Measurements from ENCODE around the gene RTN4RL1.

RTN4RL1 gene

GRCh38 chr17:2059547-2060384, 34.6 kb upstream of the RTN4RL1 start:
- no peak for DNase-seq (ENCODE audit: low read depth)

DNA sequence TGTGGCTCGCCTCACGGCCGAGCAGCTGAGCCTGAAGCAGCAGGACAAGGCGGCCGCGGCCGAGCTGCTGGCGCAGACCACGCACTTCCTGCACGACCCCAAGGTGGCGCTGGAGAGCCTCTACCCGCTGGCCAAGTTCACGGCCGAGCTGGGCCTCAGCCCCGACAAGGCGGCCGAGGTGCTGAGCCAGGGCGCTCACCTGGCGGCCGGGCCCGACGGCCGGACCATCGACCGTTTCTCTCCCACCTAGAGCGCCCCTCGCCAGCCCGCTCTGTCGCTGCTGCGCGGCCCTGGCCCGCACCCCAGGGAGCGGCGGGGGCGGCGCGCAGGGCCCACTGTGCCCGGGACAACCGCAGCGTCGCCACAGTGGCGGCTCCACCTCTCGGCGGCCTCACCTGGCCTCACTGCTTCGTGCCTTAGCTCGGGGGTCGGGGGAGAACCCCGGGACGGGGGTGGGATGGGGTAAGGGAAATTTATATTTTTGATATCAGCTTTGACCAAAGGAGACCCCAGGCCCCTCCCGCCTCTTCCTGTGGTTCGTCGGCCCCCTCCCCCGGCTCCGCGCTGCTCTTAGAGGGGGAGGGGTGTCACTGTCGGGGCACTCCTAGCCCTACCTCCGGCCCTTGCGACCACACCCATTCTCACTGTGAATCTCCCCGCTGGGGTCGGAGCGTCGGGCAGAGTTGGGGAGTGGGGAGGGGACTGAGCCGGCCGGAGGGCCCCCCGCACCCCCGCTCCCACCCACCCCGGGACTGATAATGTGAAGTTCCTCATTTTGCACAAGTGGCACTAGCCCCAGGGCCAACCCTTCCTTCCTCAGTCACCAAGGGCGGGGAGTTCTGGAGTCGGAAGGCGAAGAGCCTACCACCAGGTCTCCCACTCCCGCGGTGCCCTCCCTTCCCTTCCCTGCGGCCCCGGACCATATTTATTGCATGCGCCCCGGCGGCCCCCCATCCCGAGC, 33.7 kb upstream of the RTN4RL1 start:
- DNase-seq (ENCODE audit: low read depth): peak; percentile 46

DNA sequence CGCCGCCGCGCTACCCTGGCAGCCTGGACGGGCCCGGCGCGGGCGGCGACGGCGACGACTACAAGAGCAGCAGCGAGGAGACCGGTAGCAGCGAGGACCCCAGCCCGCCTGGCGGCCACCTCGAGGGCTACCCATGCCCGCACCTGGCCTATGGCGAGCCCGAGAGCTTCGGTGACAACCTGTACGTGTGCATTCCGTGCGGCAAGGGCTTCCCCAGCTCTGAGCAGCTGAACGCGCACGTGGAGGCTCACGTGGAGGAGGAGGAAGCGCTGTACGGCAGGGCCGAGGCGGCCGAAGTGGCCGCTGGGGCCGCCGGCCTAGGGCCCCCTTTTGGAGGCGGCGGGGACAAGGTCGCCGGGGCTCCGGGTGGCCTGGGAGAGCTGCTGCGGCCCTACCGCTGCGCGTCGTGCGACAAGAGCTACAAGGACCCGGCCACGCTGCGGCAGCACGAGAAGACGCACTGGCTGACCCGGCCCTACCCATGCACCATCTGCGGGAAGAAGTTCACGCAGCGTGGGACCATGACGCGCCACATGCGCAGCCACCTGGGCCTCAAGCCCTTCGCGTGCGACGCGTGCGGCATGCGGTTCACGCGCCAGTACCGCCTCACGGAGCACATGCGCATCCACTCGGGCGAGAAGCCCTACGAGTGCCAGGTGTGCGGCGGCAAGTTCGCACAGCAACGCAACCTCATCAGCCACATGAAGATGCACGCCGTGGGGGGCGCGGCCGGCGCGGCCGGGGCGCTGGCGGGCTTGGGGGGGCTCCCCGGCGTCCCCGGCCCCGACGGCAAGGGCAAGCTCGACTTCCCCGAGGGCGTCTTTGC, 32.8 kb upstream of the RTN4RL1 start:
- no peak for DNase-seq (ENCODE audit: low read depth)

- DNase-seq (ENCODE audit: low read depth): no peak
These were observed 32.1 kb upstream of the RTN4RL1 start for GRCh38 chr17:2057175-2057759.

DNA sequence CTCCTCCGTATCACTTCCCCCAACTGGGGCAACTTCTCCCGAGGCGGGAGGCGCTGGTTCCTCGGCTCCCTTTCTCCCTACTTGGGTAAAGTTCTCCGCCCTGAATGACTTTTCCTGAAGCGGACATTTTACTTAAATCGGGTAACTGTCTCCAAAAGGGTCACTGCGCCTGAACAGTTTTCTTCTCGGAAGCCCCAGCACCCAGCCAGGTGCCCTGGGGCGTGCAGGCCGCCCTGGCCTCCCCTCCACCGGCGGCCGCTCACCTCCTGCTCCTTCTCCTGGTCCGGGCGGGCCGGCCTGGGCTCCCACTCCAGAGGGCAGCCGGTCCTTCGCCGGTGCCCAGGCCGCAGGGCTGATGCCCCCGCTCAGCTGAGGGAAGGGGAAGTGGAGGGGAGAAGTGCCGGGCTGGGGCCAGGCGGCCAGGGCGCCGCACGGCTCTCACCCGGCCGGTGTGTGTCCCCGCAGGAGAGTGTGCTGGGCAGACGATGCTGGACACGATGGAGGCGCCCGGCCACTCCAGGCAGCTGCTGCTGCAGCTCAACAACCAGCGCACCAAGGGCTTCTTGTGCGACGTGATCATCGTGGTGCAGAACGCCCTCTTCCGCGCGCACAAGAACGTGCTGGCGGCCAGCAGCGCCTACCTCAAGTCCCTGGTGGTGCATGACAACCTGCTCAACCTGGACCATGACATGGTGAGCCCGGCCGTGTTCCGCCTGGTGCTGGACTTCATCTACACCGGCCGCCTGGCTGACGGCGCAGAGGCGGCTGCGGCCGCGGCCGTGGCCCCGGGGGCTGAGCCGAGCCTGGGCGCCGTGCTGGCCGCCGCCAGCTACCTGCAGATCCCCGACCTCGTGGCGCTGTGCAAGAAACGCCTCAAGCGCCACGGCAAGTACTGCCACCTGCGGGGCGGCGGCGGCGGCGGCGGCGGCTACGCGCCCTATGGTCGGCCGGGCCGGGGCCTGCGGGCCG, 31.4 kb upstream of the RTN4RL1 start:
- no peak for DNase-seq (ENCODE audit: low read depth)

DNA sequence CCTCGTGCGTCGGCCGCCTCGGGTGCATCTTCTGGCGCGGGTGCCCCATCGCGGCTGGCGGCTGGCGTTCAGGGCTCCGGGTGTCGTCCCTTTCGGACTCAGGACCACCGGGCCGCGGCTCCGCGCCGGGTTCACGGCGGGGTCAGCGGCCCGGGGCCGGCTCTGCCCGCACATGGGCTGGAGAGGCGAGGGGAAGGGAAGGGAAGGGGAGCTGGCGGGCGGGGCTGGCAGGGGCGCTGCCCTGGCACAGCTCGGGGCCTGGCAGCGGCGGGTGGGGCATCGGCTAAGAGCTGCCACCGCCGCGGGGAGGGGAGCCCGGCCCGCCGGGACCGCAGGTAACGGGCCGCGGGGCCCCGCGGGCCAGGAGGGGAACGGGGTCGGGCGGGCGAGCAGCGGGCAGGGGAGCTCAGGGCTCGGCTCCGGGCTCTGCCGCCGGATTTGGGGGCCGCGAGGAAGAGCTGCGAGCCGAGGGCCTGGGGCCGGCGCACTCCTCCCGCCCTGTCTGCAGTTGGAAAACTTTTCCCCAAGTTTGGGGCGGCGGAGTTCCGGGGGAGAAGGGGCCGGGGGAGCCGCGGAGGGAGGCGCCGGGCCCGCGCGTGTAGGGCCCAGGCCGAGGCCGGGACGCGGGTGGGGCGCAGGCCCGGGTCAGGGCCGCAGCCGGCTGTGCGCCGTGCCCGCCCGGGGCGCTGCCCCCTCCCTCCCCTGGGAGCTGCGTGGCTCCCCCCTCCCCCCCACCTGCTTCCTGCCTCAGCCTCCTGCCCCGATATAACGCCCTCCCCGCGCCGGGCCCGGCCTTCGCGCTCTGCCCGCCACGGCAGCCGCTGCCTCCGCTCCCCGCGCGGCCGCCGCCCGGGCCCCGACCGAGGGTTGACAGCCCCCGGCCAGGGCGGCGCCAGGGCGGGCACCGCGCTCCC, 30.4 kb upstream of the RTN4RL1 start:
- DNase-seq (ENCODE audit: low read depth): no peak

DNA sequence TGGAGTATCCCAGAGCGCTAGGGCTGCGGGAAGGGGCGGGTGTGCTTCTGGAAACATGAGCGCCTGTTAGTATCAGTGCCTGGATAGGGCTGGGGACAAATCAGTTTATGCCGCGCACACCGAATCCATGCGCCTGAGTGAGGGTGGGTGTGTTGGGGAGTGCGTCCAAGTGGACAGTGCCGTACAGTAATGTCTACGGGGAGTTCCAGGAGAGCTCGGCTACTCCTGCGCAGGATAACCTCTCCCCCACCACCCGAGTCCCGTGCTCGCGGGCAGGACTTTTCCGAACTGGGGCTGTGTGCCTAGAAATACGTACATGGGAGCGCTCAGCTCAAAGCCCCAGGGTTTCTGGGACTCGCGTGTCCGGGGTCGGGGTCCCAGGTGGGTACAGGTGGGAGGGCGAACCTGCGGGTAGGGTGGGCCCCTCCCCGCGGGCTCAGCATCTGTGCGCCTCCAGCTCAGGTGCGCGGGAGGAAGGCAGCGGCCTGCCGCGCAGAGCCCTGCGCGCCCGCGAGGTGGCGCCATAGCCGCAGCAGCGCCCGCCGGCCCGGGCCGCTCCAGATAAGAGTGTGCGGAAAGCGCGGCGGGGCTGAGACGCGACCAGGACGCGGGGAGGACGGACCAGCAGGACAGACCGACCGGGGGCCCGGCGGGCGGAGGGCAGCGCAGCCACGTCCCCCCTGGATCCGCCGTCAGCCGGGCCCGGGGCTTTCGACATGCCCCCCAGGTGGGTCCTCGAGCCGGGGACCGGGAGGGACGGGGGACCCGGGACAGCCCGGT, 29.6 kb upstream of the RTN4RL1 start, which contains the start of gene HIC1:
Gene HIC1 (plus strand): TSS at position 592 of the 780 bp plus-strand sequence. CDS start 1,588 bp downstream, outside the sequence.
- DNase-seq (ENCODE audit: low read depth): peak; percentile 70

- no peak for DNase-seq (ENCODE audit: low read depth)
These were observed 29.1 kb upstream of the RTN4RL1 start for GRCh38 chr17:2054262-2054511.

- DNase-seq (ENCODE audit: low read depth): peak; percentile 65
These were observed 28.5 kb upstream of the RTN4RL1 start for GRCh38 chr17:2053380-2054261.

GRCh38 chr17:2051933-2052559, 26.9 kb upstream of the RTN4RL1 start:
- DNase-seq (ENCODE audit: low read depth): no peak

- no peak for DNase-seq (ENCODE audit: low read depth)
These were observed 26.2 kb upstream of the RTN4RL1 start for GRCh38 chr17:2051061-2051932.

GRCh38 chr17:2050300-2051060, 25.3 kb upstream of the RTN4RL1 start:
- DNase-seq (ENCODE audit: low read depth): peak; percentile 59

DNA sequence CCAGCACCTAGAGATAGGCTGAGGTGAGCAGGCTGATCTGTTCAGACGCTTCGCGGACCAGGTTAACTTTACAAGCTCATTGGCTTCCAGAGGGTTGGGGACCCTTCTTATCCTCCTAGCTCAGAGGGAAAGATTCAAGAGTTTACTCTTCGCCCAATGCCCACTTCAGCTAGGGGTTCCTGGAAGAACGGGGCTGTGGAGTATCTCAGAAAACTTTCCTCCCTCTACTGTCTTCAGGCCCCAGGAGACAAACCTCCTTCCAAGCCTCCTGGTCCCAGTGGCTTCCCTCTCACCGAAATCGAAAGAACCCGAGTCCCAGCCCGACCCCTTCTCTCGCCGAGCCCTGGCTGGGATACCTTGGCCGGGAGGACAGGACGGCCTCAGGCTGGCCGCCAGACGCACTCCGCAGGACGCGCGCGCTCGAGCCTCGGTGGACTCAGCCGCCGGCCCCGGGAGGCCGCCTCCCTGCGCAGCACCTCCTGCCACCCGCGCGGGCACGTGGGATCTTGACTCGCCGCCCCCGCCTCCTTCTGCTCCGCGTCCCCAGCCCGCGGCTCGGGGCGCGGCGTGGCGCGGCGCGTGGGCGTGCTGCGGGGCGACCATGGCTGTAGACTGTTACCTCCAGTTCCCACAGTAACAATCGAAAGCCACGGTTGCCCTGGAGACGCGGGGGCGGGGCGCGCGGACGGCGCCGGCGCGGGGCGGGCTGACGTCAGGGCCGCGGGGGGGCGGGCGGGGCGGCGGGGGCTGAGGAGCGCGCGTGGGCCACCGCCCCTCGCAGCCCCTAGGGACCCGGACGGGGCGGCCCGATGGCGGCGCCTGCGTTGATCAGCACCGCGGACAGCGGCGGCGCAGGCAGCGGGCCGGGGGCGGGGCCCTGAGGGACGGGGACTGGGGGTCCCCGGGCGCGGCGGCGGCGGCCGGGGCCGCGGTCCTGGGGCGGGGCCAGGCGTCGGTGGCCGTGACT, 24.5 kb upstream of the RTN4RL1 start:
- peak; percentile 85 for DNase-seq (ENCODE audit: low read depth)

GRCh38 chr17:2048805-2049204, 23.7 kb upstream of the RTN4RL1 start:
- no peak for DNase-seq (ENCODE audit: low read depth)
